ENCODE results near the gene SPC24. TPM values are rescaled to one million over a fixed set of nuclear protein-coding genes. Genes with fewer than 3 reads are reported as not detected.
A peak's percentile ranks its signal among the peaks of the same experiment; 100 is the strongest.
"Not testable (repeated sequence)": the region's sequence is repeated elsewhere in the genome, so short reads cannot be mapped to it uniquely, and the experiment has no call there.

Gene SPC24
- total RNA-seq, 2 experiments from 2014 or later, result 92.6 to 94.0 TPM

DNA sequence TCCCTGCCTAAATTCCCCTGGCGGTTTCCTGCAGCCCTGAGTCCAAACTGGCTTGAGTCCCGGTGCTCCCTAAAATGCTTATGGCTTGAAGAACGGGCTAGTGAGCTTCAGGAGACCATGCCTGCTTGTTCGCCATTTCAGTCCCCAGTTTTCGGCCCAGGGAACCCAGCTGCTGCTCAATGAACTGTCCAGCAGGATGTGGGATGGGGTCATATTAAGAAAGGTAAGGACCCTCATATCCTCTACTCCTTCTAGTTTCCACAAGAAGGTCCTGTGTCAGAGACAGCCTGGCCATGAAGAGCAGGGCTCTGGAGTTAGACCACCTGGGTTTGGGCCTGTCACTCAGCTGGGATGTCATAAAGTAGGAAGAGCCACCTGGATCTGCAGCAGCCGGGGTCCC is 17.0 kb upstream of the SPC24 start:
- no peak overlapping the region for H3K4me3 Mint-ChIP-seq
- ChIA-PET CTCF (no interaction called here), POLR2A (no interaction called here)
- no peak for ATAC-seq
- H3K36me3 Mint-ChIP-seq (ENCODE audit: low read depth), result no peaks in the 10 kb centered on the region
- no peaks in the 10 kb centered on the region for H3K27me3 Mint-ChIP-seq (ENCODE audit: low read depth)
- no peak overlapping the region for H3K27ac Mint-ChIP-seq
- DNase-seq, result no peak
- H3K9me3 Mint-ChIP-seq (ENCODE audit: insufficient read depth), result no peaks in the 10 kb centered on the region
- H3K4me1 Mint-ChIP-seq (ENCODE audit: low read depth), result no peaks in the 10 kb centered on the region

DNA sequence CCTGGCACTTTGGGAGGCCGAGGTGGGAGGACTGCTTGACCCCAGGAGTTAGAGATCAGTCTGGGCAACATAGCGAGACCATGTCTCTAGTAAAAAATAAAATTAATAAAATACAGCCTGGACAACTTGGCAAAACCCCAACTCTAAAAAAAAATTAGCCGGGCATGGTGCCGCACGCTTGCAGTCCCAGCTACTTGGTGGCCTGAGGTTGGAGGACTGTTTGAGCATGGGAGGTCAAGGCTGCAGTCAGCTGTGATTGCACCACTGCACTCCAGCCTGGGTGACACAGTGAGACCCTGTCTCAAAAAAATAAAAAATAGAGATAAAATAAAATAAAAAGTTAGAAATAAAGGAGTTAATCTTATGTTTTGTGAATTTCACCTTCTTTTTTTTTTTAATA is 15.6 kb upstream of the SPC24 start:
- Mint-ChIP-seq H3K27ac (no peak overlapping the region), H3K27me3 (ENCODE audit: low read depth) (no peaks in the 10 kb centered on the region), H3K4me1 (ENCODE audit: low read depth) (no peaks in the 10 kb centered on the region), H3K36me3 (ENCODE audit: low read depth) (no peaks in the 10 kb centered on the region), H3K9me3 (ENCODE audit: insufficient read depth) (no peaks in the 10 kb centered on the region), H3K4me3 (no peak overlapping the region)
- POLR2A ChIA-PET, result no interaction called here
- ATAC-seq (no peak), DNase-seq (no peak)
- CTCF ChIA-PET, result no interaction called here

DNA sequence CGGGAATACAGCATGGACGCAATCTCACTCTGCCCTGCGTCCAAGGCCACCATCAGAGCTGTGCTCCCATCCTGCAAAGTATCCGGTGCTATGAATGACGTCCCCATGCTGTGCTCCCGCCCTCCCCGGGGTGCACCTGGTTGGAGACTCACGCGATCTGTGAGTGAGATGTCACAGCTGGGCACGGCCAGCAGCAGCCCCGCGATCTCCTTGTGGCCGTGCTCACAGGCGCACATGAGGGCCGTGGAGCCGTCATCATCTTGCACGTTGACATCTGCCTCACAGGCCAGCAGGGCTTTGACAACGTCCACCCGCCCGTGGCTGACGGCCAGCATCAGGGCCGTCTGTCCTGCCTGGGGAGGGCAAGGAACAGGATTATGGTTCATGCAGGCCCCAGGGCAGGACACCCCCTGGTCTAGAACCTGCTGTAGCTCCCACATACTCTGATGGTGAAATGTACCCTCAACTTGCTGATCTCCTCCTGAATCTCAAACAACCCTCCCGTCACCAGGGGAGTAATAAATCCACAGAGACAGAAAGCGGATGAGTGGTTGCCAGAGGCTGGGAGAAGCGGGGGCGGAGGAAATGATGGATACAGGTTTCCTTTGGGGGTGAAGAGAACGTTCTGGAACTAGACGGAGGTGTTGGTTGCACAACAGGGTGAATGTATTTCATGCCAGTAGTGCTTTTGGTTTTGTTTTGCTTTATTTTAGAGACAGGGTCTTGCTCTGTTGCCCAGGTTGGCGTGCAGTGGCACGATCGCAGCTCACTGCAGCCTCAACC is 14.5 kb upstream of the SPC24 start:
- Mint-ChIP-seq H3K27me3 (ENCODE audit: low read depth) (no peaks in the 10 kb centered on the region), H3K9me3 (ENCODE audit: insufficient read depth) (no peaks in the 10 kb centered on the region), H3K4me3 (no peak overlapping the region), H3K36me3 (ENCODE audit: low read depth) (no peaks in the 10 kb centered on the region), H3K27ac (no peak overlapping the region), H3K4me1 (ENCODE audit: low read depth) (no peaks in the 10 kb centered on the region)
- ChIA-PET CTCF (no interaction called here), POLR2A (no interaction called here)
- ATAC-seq (no peak), DNase-seq (no peak)

DNA sequence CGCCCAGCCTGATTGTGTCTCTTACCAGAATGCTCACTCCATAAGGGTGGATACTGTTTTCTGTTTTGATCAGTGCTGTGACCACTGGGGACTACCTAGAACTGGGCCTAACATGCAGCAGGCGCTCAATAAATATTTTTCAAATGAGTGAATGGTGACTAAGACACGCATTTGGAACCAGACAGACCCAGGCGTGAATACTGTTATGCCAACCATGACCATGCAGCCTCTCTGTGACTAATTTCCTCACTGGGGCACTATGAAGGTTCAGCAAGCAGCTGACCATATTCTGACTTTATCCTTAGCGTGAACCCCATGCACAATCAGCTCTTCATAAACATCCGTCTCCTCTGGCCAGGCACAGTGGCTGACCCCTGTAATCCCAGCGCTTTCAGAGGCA is 13.0 kb upstream of the SPC24 start:
- POLR2A ChIA-PET, result no interaction called here
- no peak overlapping the region for H3K4me3 Mint-ChIP-seq

DNA sequence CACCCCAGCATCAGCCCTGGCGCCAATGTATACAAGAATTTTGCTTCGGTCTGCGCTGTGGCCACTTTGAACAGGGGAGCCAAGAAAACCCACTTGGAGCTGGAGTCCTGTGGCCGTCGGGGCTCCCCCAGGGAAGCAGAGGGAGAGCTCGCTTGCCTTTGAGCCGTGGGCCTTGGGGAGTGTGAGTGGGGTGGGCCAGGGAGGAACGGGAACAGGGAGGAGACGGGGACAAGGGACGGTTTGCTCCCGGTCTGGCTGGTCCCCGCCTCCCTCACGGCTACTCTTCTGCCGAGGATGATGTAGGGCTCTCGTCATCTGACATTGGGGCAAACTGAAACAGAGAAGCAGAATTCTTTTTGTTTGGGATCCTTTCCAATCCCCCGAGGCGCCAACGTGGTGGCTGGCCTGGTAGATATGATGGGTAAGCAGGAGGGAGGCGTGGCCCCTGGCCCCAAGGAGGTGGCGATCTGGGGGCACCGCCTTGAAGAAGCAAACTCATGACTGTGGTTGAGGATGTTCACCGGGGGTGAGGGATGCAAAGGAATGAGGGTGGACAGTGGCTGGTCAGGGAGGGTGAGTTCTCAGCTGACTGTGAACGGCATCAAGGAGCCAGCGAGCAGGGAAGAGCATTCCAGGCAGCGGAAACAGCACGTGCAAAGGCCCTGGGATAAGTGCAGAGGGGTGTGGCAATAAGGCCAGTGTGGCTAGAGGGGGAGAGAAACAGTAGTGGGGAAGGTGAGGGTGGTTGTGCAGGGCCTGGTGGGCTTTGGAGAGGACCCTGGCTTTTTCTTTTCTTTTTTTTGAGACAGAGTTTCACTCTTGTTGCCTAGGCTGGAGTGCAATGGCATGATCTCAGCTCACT is 10.9 kb upstream of the SPC24 start:
- ChIA-PET POLR2A (interaction anchor here (0.6 kb wide), 1 partner anchor 22 kb away, joined by 3 read pairs; no protein-coding TSS in a partner anchor), CTCF (no interaction called here)
- Mint-ChIP-seq H3K27ac (no peak overlapping the region), H3K36me3 (ENCODE audit: low read depth) (no peaks in the 10 kb centered on the region), H3K27me3 (ENCODE audit: low read depth) (peaks cover 2% of the 10 kb centered on the region), H3K9me3 (ENCODE audit: insufficient read depth) (no peaks in the 10 kb centered on the region), H3K4me3 (no peak overlapping the region), H3K4me1 (ENCODE audit: low read depth) (no peaks in the 10 kb centered on the region)
- DNase-seq, result no peak
- no peak for ATAC-seq

More for the DNA sequence above, 13.0 kb upstream of the SPC24 start:
- ATAC-seq, result no peak
- CTCF ChIA-PET, result no interaction called here
- Mint-ChIP-seq H3K4me1 (ENCODE audit: low read depth) (no peaks in the 10 kb centered on the region), H3K36me3 (ENCODE audit: low read depth) (no peaks in the 10 kb centered on the region), H3K27ac (no peak overlapping the region), H3K9me3 (ENCODE audit: insufficient read depth) (no peaks in the 10 kb centered on the region), H3K27me3 (ENCODE audit: low read depth) (peaks cover 2% of the 10 kb centered on the region)
- DNase-seq, result no peak

DNA sequence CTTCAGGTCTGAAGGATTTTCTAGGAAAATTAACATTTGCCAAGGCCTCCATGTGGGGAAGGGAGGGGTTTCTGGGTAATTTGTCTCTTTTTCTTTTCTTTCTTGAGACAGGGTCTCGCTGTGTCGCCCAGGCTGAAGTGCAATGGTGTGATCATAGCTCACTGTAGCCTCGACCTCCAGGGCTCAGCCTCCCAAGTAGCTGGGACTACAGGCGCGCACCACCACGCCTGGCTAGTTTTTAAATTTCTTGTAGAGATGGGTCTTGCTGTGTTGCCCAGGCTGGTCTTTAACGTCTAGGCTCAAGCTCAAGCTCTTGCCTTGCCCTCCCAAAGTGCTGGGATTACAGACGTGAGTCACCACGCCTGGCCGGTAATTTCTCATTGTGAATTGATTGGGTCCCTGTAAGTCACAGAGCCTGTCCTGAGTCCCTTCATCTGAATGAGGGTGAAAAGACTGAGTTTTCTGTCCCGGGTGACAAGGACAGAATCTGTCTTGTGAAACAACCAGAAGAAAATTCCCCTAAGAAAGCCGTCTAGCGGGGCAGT is 10.0 kb upstream of the SPC24 start:
- H3K9me3 Mint-ChIP-seq (ENCODE audit: insufficient read depth), result no peaks in the 10 kb centered on the region
- ChIA-PET POLR2A (interaction anchor here (0.6 kb wide), 1 partner anchor 23 kb away, joined by 3 read pairs; no protein-coding TSS in a partner anchor), CTCF (interaction anchor here (1.6 kb wide), 1 partner anchor 10 kb away, joined by 4 read pairs; the partner anchor contains the start of gene SPC24)
- H3K4me3 Mint-ChIP-seq, result no peak overlapping the region
- H3K27me3 Mint-ChIP-seq (ENCODE audit: low read depth), result peaks cover 2% of the 10 kb centered on the region
- H3K36me3 Mint-ChIP-seq (ENCODE audit: low read depth), result no peaks in the 10 kb centered on the region
- ATAC-seq (no peak), DNase-seq (no peak)
- H3K27ac Mint-ChIP-seq, result no peak overlapping the region
- H3K4me1 Mint-ChIP-seq (ENCODE audit: low read depth), result no peaks in the 10 kb centered on the region

DNA sequence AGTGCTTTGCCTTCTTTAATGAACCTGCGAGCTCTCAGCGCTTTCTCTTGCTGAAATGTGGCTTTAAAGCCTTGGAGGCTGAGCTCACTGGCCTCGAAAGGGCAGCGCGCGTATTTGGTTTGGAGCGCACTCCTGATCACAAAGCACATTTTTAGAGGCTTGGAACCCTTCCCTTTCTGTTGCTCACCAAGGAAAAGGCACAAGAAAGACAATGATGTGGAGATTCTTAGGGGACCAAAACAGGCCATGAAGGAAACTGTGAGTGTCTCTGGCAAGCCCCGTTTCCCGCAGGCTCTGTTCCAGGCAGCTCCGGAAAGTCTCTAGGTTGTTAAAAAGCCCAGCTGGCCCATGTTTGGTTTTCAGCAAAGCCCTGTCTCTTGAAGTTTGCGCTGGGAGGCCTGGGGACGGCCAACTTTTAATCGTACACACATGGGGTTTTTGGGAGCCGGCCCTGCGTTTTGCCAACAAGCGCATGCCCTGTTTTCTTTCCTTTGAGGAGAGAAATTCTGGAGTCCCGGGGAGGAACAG is 9.4 kb upstream of the SPC24 start:
- no peak for ATAC-seq
- Mint-ChIP-seq H3K27ac (no peak overlapping the region), H3K27me3 (ENCODE audit: low read depth) (peaks cover 2% of the 10 kb centered on the region), H3K9me3 (ENCODE audit: insufficient read depth) (no peaks in the 10 kb centered on the region), H3K36me3 (ENCODE audit: low read depth) (no peaks in the 10 kb centered on the region), H3K4me3 (no peak overlapping the region), H3K4me1 (ENCODE audit: low read depth) (no peaks in the 10 kb centered on the region)
- ChIA-PET CTCF (interaction anchor here (1.6 kb wide), 1 partner anchor 9 kb away, joined by 4 read pairs; the partner anchor contains the start of gene SPC24), POLR2A (no interaction called here)
- DNase-seq, result no peak

DNA sequence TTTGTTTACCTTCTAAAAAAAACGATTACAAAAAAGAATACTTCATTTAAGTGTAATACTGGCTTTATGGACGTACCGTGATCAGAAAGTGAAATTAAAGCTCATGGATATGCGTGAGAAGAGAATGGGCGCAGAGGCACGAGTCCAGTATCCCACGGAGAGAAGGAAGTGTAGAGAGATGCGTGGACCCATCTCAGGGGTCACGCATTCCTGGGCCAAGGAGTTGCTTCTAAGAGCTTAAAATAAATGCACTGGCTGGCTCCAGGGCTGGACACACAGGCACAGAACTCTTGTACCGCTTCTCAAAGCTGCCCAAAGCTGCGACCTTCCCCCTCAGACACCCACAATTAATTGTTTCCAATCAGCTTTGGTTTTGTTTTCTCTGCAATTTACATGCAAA is 8.7 kb upstream of the SPC24 start:
- no peak overlapping the region for H3K27ac Mint-ChIP-seq
- ChIA-PET CTCF (interaction anchor here (1.6 kb wide), 1 partner anchor 8 kb away, joined by 4 read pairs; the partner anchor contains the start of gene SPC24), POLR2A (interaction anchor here (0.6 kb wide), 1 partner anchor 48 kb away, joined by 3 read pairs; no protein-coding TSS in a partner anchor)
- no peaks in the 10 kb centered on the region for H3K36me3 Mint-ChIP-seq (ENCODE audit: low read depth)
- H3K4me1 Mint-ChIP-seq (ENCODE audit: low read depth), result no peaks in the 10 kb centered on the region
- no peak for DNase-seq
- H3K9me3 Mint-ChIP-seq (ENCODE audit: insufficient read depth), result no peaks in the 10 kb centered on the region
- peaks cover 2% of the 10 kb centered on the region for H3K27me3 Mint-ChIP-seq (ENCODE audit: low read depth)
- no peak for ATAC-seq
- H3K4me3 Mint-ChIP-seq, result no peak overlapping the region

DNA sequence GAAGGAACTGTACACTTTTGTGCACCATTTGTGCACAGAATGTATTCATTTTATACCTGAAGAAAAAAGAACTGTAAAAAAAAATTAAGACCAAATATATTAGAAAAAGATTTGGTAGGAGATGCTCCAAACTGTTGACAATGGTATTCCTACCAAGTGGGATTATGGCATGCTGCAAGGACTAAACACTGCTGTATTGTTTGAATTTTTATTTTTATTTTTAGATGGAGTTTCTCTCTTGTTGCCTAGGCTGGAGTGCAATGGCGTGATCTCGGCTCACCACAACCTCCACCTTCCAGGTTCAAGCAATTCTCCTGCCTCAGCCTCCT is 4.8 kb upstream of the SPC24 start:
- H3K36me3 Mint-ChIP-seq (ENCODE audit: low read depth); POLR2A ChIA-PET; H3K9me3 Mint-ChIP-seq (ENCODE audit: insufficient read depth); DNase-seq; H3K4me3 Mint-ChIP-seq; H3K4me1 Mint-ChIP-seq (ENCODE audit: low read depth); CTCF ChIA-PET; H3K27me3 Mint-ChIP-seq (ENCODE audit: low read depth); ATAC-seq; H3K27ac Mint-ChIP-seq: not testable (repeated sequence)

DNA sequence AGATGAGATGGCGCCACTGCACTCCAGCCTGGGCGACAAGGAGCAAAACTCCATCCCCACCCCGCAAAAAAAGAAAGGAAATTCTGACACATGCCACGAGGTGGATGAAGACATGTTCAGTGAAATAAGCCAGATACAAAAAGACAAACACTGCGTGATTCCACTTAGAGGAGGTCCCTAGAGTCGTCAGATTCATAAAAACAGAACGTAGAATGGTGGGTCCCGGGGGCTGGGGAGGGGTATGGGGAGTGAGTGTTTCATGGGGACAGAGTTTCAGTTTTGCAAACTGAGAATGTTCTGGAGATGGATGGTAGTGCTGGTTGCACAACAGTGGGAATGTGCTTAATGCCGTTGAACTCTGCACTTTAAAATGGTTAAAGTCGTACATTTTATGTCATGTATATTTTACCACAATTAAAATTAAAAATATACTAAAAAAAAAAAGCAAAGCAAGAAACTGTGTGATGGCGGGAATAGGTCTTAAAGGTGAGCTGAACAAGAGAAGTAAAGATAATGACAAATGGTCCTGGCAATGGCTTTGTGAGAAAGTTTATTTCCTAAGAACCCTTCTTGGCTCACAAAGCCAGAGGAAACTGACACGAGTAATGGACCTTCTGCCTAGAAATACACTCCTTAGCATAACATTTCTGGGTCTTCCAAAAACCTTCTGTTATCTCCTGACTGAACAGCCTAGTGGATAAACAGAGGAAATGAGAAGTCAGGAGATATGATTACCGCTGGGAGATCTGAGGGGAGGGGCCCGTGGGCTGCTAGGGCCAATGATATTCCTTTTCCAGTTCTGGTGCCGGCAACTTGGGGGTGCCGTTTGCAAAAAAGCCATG is 4.2 kb upstream of the SPC24 start:
- ChIA-PET CTCF (no interaction called here), POLR2A (no interaction called here)
- Mint-ChIP-seq H3K4me1 (ENCODE audit: low read depth) (peaks cover 7% of the 10 kb centered on the region), H3K27ac (no peak overlapping the region), H3K36me3 (ENCODE audit: low read depth) (peaks cover 2% of the 10 kb centered on the region), H3K4me3 (no peak overlapping the region), H3K27me3 (ENCODE audit: low read depth) (peaks cover 2% of the 10 kb centered on the region), H3K9me3 (ENCODE audit: insufficient read depth) (no peaks in the 10 kb centered on the region)
- DNase-seq (no peak), ATAC-seq (no peak)

DNA sequence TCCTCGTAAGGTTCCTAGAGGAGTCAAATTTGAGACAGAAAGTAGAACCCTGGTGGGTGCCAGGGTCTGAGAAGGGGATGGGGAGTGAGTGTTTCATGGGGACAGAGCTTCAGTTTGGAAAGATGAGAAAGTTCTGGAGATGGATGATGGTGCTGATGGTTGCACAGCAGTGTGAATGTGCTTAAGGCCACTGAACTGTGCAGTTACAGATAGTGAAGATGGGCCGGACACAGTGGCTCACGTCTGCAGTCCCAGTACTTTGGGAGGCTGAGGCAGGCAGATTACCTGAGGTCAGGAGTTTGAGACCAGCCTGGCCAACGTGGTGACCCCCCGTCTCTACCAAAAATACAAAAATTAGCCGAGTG is 917 bp downstream of the SPC24 start:
- ChIA-PET POLR2A (interaction anchor here (1.4 to 1.6 kb wide), 2 partner anchors 9 to 11 kb away, joined by 5 to 8 read pairs; no protein-coding TSS in a partner anchor), CTCF (interaction anchor here (0.8 to 1.7 kb wide), 3 partner anchors 11 to 110 kb away, joined by 3 to 7 read pairs (median 5); no protein-coding TSS in a partner anchor)
- ATAC-seq, result no peak
- peaks cover 27% of the 10 kb centered on the region for H3K4me1 Mint-ChIP-seq (ENCODE audit: low read depth)
- DNase-seq, result no peak
- peak overlapping the region; percentile 78 for H3K27ac Mint-ChIP-seq
- H3K36me3 Mint-ChIP-seq (ENCODE audit: low read depth), result peaks cover 27% of the 10 kb centered on the region
- peak overlapping the region; percentile 85 for H3K4me3 Mint-ChIP-seq
- H3K9me3 Mint-ChIP-seq (ENCODE audit: insufficient read depth), result no peaks in the 10 kb centered on the region
- H3K27me3 Mint-ChIP-seq (ENCODE audit: low read depth), result no peaks in the 10 kb centered on the region
